Epithelial cell of esophagus (primary cell): ENCODE data around the gene CCR6.

ENCODE experiments used
- DNase-seq: peaks from one replicate; pipeline ENCODE4 v3.0.0; 2010; ENCODE audit warnings: low read depth
- H3K4me3 ChIP-seq: 2 replicates; pipeline ENCODE4 v1.5.1; 2011; ENCODE audit warnings: mild to moderate bottlenecking, low read length, control low read depth
- TF ChIP-seq, protein P1 (sequence below): IDR thresholded peaks from 2 replicates; pipeline ENCODE4 v1.5.1; 2011; ENCODE audit warnings: low read depth, mild to moderate bottlenecking, low read length, control low read depth, inconsistent platforms; ENCODE audit not compliant: insufficient read depth; ENCODE audit errors: missing control alignments

Gene CCR6

DNA sequence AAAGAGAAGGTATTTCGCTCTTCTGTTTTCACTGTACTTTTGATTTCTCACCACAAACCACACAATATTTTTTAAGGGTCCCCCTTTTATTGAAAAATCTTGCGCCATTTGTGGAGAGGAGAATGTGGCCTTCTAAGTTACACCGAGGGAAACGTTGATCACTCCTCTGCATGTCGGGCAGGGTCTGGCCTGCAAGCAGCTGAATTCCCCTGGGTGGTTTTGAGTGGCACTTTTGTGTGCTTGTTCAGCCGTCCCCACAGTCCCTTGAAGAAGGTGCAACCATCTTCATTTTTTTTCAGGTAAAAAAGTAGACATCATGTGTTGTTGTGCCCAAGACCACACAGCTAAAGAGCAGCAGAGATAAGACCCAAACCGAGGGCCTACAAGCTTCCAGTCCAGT, 28.8 kb downstream of the CCR6 start:
- H3K4me3 ChIP-seq: no peak overlapping the region
- TF ChIP-seq, protein P1, sequence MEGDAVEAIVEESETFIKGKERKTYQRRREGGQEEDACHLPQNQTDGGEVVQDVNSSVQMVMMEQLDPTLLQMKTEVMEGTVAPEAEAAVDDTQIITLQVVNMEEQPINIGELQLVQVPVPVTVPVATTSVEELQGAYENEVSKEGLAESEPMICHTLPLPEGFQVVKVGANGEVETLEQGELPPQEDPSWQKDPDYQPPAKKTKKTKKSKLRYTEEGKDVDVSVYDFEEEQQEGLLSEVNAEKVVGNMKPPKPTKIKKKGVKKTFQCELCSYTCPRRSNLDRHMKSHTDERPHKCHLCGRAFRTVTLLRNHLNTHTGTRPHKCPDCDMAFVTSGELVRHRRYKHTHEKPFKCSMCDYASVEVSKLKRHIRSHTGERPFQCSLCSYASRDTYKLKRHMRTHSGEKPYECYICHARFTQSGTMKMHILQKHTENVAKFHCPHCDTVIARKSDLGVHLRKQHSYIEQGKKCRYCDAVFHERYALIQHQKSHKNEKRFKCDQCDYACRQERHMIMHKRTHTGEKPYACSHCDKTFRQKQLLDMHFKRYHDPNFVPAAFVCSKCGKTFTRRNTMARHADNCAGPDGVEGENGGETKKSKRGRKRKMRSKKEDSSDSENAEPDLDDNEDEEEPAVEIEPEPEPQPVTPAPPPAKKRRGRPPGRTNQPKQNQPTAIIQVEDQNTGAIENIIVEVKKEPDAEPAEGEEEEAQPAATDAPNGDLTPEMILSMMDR: no peak
- DNase-seq: no peak

DNA sequence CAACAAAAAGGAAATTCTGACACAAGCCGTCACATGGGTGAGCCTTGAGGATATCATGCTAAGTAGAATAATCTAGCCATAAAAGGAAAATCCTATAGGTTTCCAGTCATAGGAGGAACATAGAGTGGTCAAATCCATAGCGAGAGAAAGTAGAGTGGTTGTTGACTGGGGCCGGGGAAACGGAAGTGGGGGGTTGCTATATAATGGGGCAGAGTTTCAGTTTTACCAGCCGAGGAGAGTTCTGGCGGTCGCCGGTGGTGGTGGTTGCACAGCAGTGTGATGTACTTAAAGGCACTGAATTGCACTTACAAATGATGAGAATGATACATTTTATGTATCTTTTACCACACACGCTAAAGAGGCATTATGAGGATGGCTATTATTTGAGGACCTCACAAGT, 30.0 kb downstream of the CCR6 start:
- no peak for DNase-seq
- TF ChIP-seq, protein P1: no peak
- H3K4me3 ChIP-seq: no peak overlapping the region

GRCh38 chr6:167153521-167153959, 30.6 kb downstream of the CCR6 start:
- no peak overlapping the region for H3K4me3 ChIP-seq
- no peak for DNase-seq

GRCh38 chr6:167154291-167154690, 31.4 kb downstream of the CCR6 start:
- no peak for DNase-seq
- TF ChIP-seq, protein P1: no peak
- H3K4me3 ChIP-seq: no peak overlapping the region

More at GRCh38 chr6:167153521-167153959, 30.6 kb downstream of the CCR6 start:
- TF ChIP-seq, protein P1: no peak

DNA sequence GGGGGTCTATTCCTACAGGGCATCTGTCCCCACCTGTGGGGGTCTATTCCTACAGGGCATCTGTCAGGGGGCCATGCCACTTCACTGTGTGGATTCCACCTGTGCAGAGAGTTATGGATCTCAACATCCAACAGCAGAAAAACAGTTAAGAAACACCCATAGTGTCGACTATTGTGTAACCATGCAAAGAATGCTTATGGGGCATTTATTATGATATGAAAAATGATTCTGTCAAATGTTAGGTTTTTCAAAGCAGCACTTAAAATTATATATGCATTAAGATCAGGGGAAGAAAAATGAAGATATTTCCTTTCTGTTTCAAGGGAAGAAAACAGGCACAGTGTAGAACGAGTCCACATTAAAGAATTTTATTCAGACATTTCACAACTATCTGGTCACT, 32.0 kb downstream of the CCR6 start:
- TF ChIP-seq, protein P1: no peak
- DNase-seq: no peak
- H3K4me3 ChIP-seq: no peak overlapping the region

GRCh38 chr6:167157414-167157813, 34.5 kb downstream of the CCR6 start:
- no peak overlapping the region for H3K4me3 ChIP-seq
- no peak for DNase-seq
- TF ChIP-seq, protein P1: no peak

- TF ChIP-seq, protein P1: no peak
Observed at GRCh38 chr6:167157863-167158262, 35.0 kb downstream of the CCR6 start, which contains the start of gene GPR31. Gene GPR31 (minus strand): TSS chr6:167157980. CDS start chr6:167157831, 149 bp downstream.

More at GRCh38 chr6:167157863-167158262, 35.0 kb downstream of the CCR6 start, which contains the start of gene GPR31:
- no peak for DNase-seq
- no peak within 1 kb of the TSS for H3K4me3 ChIP-seq
